ENCODE measurements around the gene NFAM1. TPM values are rescaled to one million over a fixed set of nuclear protein-coding genes. Genes with fewer than 3 reads are reported as not detected.

NFAM1 gene
- total and polyA plus RNA-seq, 11 donors = 0.33 to 13.5 (median 1.2) TPM

- H3K4me1 ChIP-seq = peaks cover 0 to 14% (median 2%) of the 10 kb centered on the region in 12 donors
- TF ChIP-seq POLR2A (IDR thresholded peaks at IDR 0.05) = no peak
- TF ChIP-seq CTCF (IDR thresholded peaks at IDR 0.05) = no peak
- H3K27me3 ChIP-seq = peaks cover 0 to 22% (median 0%) of the 10 kb centered on the region in 9 donors
- peak overlapping the region in 10 of 12 donors; percentile 18 to 48 (median 40) for H3K4me3 ChIP-seq
- no peaks in the 10 kb centered on the region for H3K36me3 ChIP-seq
- DNase-seq = peak in 3 of 5 donors; percentile 53 to 76 (median 55)
- no peaks in the 10 kb centered on the region for H3K9me3 ChIP-seq
- ATAC-seq = peak in 3 of 4 donors; percentile 54 to 69 (median 59)
- intact Hi-C loops (cut with DNase I) = no loop called here
- H3K27ac ChIP-seq = peak overlapping the region in 8 of 12 donors; percentile 9 to 85 (median 42)
- WGBS, 4 donors = 48 to 53% (median 53%) methylated on average over 22 to 31 of the region's 31 CpGs
These were observed 87.8 kb downstream of the NFAM1 start for GRCh38 chr22:42344361-42344905.

- 0 to 1% (median 1%) methylated on average over 13 to 92 of the region's 97 CpGs; no CpG with 5 or more reads in 1 of the 4 donors for whole genome bisulfite sequencing, 4 donors
- intact Hi-C loops (cut with DNase I) = no loop called here
- H3K27ac ChIP-seq = peak overlapping the region in 5 of 12 donors; percentile 39 to 85 (median 46)
- peaks cover 0 to 14% (median 2%) of the 10 kb centered on the region in 12 donors for H3K4me1 ChIP-seq
- H3K4me3 ChIP-seq = peak overlapping the region in 10 of 12 donors; percentile 35 to 61 (median 48)
- ATAC-seq = peak in 2 of 4 donors; percentile 27 to 53
- no peaks in the 10 kb centered on the region for H3K36me3 ChIP-seq
- DNase-seq = no peak
- no peaks in the 10 kb centered on the region for H3K9me3 ChIP-seq
- H3K27me3 ChIP-seq = peaks cover 0 to 22% (median 0%) of the 10 kb centered on the region in 9 donors
- no peak for TF ChIP-seq CTCF (IDR thresholded peaks at IDR 0.05)
- no peak for TF ChIP-seq POLR2A (IDR thresholded peaks at IDR 0.05)
These were observed 88.6 kb downstream of the NFAM1 start for GRCh38 chr22:42343531-42344081.

- no peak for TF ChIP-seq POLR2A (IDR thresholded peaks at IDR 0.05)
- H3K9me3 ChIP-seq = no peaks in the 10 kb centered on the region
- peaks cover 0 to 14% (median 2%) of the 10 kb centered on the region in 12 donors for H3K4me1 ChIP-seq
- H3K4me3 ChIP-seq = peak overlapping the region in 10 of 12 donors; percentile 35 to 61 (median 48)
- no peak for DNase-seq
- H3K36me3 ChIP-seq = no peaks in the 10 kb centered on the region
- H3K27me3 ChIP-seq = peaks cover 0 to 22% (median 0%) of the 10 kb centered on the region in 9 donors
- H3K27ac ChIP-seq = peak overlapping the region in 2 of 12 donors; percentile 29 to 47
- ATAC-seq = no peak
- intact Hi-C loops (cut with DNase I) = no loop called here
- 30 to 67% (median 40%) methylated on average over 5 to 22 of the region's 22 CpGs for WGBS, 4 donors
These were observed 89.1 kb downstream of the NFAM1 start for GRCh38 chr22:42343121-42343454.

GRCh38 chr22:42342426-42343120, 89.6 kb downstream of the NFAM1 start:
- Histone ChIP-seq H3K27ac (no peak overlapping the region), H3K4me1 (peaks cover 0 to 14% (median 2%) of the 10 kb centered on the region in 12 donors), H3K9me3 (no peaks in the 10 kb centered on the region), H3K36me3 (no peaks in the 10 kb centered on the region), H3K27me3 (peaks cover 0 to 22% (median 0%) of the 10 kb centered on the region in 9 donors), H3K4me3 (peak overlapping the region in 8 of 12 donors; percentile 39 to 61 (median 50))
- WGBS, 4 donors = 84 to 89% (median 88%) methylated on average over 9 to 11 of the region's 11 CpGs
- no peak for TF ChIP-seq POLR2A (IDR thresholded peaks at IDR 0.05)
- TF ChIP-seq CTCF (IDR thresholded peaks at IDR 0.05) = no peak
- intact Hi-C loops (cut with DNase I) = no loop called here
- no peak for DNase-seq
- ATAC-seq = no peak
